Uterus (tissue), 4 donors: ENCODE data around the gene FEZF1. TPM values are rescaled to one million over a fixed set of nuclear protein-coding genes. Genes with fewer than 3 reads are reported as not detected.

Experiments used
- DNase-seq, 2 donors: peaks; one replicate each; pipeline ENCODE4 v3.0.0-alpha.2; 2019 to 2020
- H3K27ac ChIP-seq, 2 donors: fragments of 200-600 bp; sonication (generic); 1 replicate in 1 of 2; 2 replicates in 1 of 2; pipeline ENCODE4 v1.5.1; 2016 to 2018
- H3K27me3 ChIP-seq, 2 donors: fragments of 200-600 bp; sonication (generic); one replicate each; pipeline ENCODE4 v1.5.1; 2018 to 2019; ENCODE audit warnings: control low read depth in 1 of 2
- H3K36me3 ChIP-seq, 2 donors: fragments of 200-600 bp; sonication (generic); one replicate each; pipeline ENCODE4 v1.5.1; 2019; ENCODE audit warnings: control low read depth in 1 of 2
- H3K4me1 ChIP-seq, 2 donors: fragments of 200-600 bp; sonication (generic); one replicate each; pipeline ENCODE4 v1.5.1; 2018 to 2019; ENCODE audit warnings: control low read depth in 1 of 2
- H3K4me3 ChIP-seq, 2 donors: fragments of 200-600 bp; sonication (generic); 1 replicate in 1 of 2; 2 replicates in 1 of 2; pipeline ENCODE4 v1.5.1; 2018 to 2019; ENCODE audit warnings: mild to moderate bottlenecking in 1 of 2
- H3K9me3 ChIP-seq, 2 donors: fragments of 200-600 bp; sonication (generic); one replicate each; pipeline ENCODE4 v1.5.1; 2019; ENCODE audit warnings: control low read depth in 1 of 2
- CTCF ChIP-seq, 4 experiments: fragments of 200-600 bp in 2 of 4; fragments of 450-650 bp in 2 of 4; sonication (generic) in 2 of 4; IDR thresholded peaks; one replicate each; pipeline ENCODE4 v1.5.1; 2016 to 2019; ENCODE audit warnings: antibody characterized with exemption in 4 of 4, mild to moderate bottlenecking in 2 of 4, moderate library complexity in 1 of 4
- POLR2A ChIP-seq, 2 donors: fragments of 450-650 bp; IDR thresholded peaks; one replicate each; pipeline ENCODE4 v1.6.1; 2016; ENCODE audit warnings: antibody characterized with exemption in 2 of 2, mild to moderate bottlenecking in 1 of 2, moderate library complexity in 1 of 2
- intact Hi-C: fragments of 100-400 bp; cut with DNase I; formaldehyde crosslinking; loops from one replicate; pipeline ENCODE4 v1.15.1; 2023; ENCODE audit warnings: low total_unique reads
- total RNA-seq, 4 donors: library from RNA; depleted of rRNA in 3 of 4; stranded (reverse); fragments of >200 nt in 3 of 4; gene quantifications; one replicate each; pipeline versions ENCODE4 v1.1.0 to v1.2.4, GENCODE V29; 2014 to 2023
- donor health status: DM: yes; HTN: yes; CAD: no.

Gene FEZF1
- total RNA-seq, 4 donors from 2014 or later, result not detected

DNA sequence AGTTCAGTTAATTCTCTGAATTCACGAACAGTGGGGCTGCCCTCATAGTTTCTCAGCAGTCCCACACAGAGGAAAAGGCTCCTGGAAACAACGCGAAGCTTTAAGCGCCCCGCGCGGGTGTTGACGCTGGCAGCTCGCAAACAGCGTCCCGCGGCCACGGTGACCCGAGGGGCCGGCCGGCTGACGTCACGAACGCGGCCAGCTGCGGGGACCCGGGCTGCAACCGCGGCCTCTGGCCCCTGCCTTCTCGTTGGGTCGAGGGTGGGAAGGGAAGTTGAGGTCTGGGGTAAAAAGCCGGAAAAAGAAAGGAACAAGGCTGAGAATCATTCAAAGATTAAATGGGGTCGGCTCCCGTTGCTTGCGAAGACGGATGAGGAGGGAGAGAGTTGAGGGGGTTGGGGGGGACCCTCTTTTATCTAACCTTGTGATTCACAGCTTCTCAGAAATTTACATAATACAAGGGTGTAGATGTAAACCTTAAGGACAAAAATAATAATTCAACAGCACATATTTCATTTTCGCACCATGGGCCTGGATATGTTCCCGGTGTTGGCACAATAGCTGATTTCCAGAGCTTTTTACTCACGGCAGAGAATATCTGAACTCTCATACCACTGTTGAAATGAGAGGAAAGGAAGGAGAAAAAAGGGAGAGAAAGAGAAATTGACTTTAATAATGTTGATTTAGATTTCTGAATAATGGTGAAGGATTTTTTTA, 7.3 kb upstream of the FEZF1 start:
- peaks cover 26 to 100% of the 10 kb centered on the region in 2 donors for H3K27me3 ChIP-seq
- no peak overlapping the region for H3K27ac ChIP-seq
- no peaks in the 10 kb centered on the region for H3K4me1 ChIP-seq
- H3K4me3 ChIP-seq, result no peak overlapping the region
- H3K36me3 ChIP-seq, result no peaks in the 10 kb centered on the region
- intact Hi-C loops, result no loop called here
- TF ChIP-seq CTCF (IDR thresholded peaks at IDR 0.05) (no peak), POLR2A (IDR thresholded peaks at IDR 0.05) (no peak)
- no peak for DNase-seq
- H3K9me3 ChIP-seq, result no peaks in the 10 kb centered on the region

DNA sequence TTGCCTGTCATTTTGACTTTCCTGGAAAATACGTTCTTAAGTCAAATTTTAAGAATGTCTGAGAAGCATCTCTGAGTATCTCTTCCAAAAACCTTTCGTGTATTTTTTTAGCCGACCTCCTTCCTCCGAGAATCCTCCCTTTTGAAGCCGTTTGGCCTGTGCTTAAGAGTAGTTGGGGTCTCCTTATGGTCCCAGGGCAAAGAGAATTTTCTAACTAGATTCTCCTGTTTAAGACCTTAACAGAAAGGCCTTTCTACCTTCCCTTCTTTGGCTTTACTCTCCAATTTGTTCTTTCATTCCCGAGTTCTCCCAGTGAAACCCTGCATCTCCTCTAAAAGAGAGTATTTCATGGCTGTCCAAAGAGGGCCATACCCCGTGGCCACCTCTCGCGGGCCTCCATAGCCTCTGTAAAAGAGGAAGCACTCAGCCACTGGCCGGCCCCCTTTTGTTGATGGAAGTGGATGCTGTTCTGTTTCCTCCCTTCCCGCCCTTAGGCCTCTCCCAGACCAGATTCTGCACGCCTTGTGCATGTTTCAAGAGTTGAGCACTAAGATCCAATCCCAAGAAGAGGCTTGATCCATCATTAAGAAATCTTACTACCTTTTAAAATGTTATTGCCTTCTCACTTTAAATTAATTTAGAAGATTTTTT, 6.6 kb upstream of the FEZF1 start:
- Histone ChIP-seq H3K4me3 (no peak overlapping the region), H3K4me1 (peaks cover 0 to under 1% of the 10 kb centered on the region in 2 donors)

GRCh38 chr7:122310119-122311021, 5.8 kb upstream of the FEZF1 start:
- TF ChIP-seq CTCF (IDR thresholded peaks at IDR 0.05) (no peak), POLR2A (IDR thresholded peaks at IDR 0.05) (no peak)
- H3K4me1 ChIP-seq, result peaks cover 0 to 8% of the 10 kb centered on the region in 2 donors
- H3K9me3 ChIP-seq, result no peaks in the 10 kb centered on the region
- DNase-seq, result no peak
- peak overlapping the region; percentile 11 to 33 for H3K4me3 ChIP-seq
- H3K36me3 ChIP-seq, result no peaks in the 10 kb centered on the region
- no peak overlapping the region for H3K27ac ChIP-seq
- intact Hi-C loops, result no loop called here
- peaks cover 32 to 100% of the 10 kb centered on the region in 2 donors for H3K27me3 ChIP-seq

More for the DNA sequence above, 6.6 kb upstream of the FEZF1 start:
- no peak overlapping the region for H3K27ac ChIP-seq
- intact Hi-C loops, result no loop called here
- no peaks in the 10 kb centered on the region for H3K9me3 ChIP-seq
- peaks cover 30 to 100% of the 10 kb centered on the region in 2 donors for H3K27me3 ChIP-seq
- no peak for TF ChIP-seq CTCF (IDR thresholded peaks at IDR 0.05)
- no peak for TF ChIP-seq POLR2A (IDR thresholded peaks at IDR 0.05)
- H3K36me3 ChIP-seq, result no peaks in the 10 kb centered on the region
- DNase-seq, result no peak

DNA sequence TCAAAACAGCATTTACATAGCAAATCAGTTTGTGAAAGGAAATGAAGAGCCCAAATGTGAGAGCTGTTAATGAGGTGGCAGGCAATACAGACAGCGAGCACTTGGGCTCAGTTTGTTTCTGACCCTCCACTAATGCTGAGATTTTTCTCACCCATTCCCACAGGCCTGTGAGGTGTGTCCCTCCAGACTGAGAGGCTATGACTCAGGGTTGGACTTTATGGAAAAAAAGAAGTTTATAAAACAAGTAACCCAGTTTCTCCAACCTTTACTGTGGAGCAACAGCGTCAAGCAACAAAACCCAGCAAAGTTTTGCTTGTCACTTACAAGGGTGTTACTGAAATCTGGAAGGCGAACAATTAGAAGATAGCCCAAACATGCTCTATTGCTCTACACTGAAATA, 4.9 kb upstream of the FEZF1 start:
- Histone ChIP-seq H3K4me3 (no peak overlapping the region), H3K27me3 (peaks cover 38 to 100% of the 10 kb centered on the region in 2 donors), H3K4me1 (peaks cover 0 to 8% of the 10 kb centered on the region in 2 donors), H3K36me3 (no peaks in the 10 kb centered on the region), H3K9me3 (no peaks in the 10 kb centered on the region), H3K27ac (no peak overlapping the region)
- DNase-seq, result no peak
- TF ChIP-seq POLR2A (IDR thresholded peaks at IDR 0.05) (no peak), CTCF (IDR thresholded peaks at IDR 0.05) (no peak)
- intact Hi-C loops, result no loop called here
